NCI-H748 (cell line): ENCODE results near the gene LMAN1L.

ENCODE experiments used
- DNase-seq: peaks from one replicate; lab custom pipeline; 2025; ENCODE audit not compliant: unreplicated experiment; lab: John Stamatoyannopoulos, UW

The LMAN1L gene

GRCh38 chr15:74854453-74855022 lies 41.9 kb downstream of the LMAN1L start:
- DNase-seq: no peak

- no peak for DNase-seq
These were observed 43.2 kb downstream of the LMAN1L start for GRCh38 chr15:74855857-74856256.

- no peak for DNase-seq
These were observed 43.9 kb downstream of the LMAN1L start for GRCh38 chr15:74856537-74856936.

GRCh38 chr15:74857082-74857655 lies 44.5 kb downstream of the LMAN1L start:
- no peak for DNase-seq

GRCh38 chr15:74857671-74858368 lies 45.2 kb downstream of the LMAN1L start:
- DNase-seq: no peak

- DNase-seq: no peak
These were observed 45.7 kb downstream of the LMAN1L start for GRCh38 chr15:74858369-74858740.

GRCh38 chr15:74863239-74864056 lies 50.8 kb downstream of the LMAN1L start:
- no peak for DNase-seq

- DNase-seq: no peak
These were observed 51.7 kb downstream of the LMAN1L start for GRCh38 chr15:74864296-74864695.

- no peak for DNase-seq
These were observed 52.7 kb downstream of the LMAN1L start for GRCh38 chr15:74865316-74865715.

GRCh38 chr15:74866090-74866489 lies 53.5 kb downstream of the LMAN1L start:
- DNase-seq: no peak

GRCh38 chr15:74867466-74868038 lies 54.9 kb downstream of the LMAN1L start:
- DNase-seq: no peak

GRCh38 chr15:74868059-74868458 lies 55.4 kb downstream of the LMAN1L start:
- DNase-seq: no peak

GRCh38 chr15:74869372-74869725 lies 56.7 kb downstream of the LMAN1L start:
- no peak for DNase-seq

GRCh38 chr15:74869726-74870407 lies 57.2 kb downstream of the LMAN1L start:
- no peak for DNase-seq

GRCh38 chr15:74870436-74871215 lies 58.0 kb downstream of the LMAN1L start:
- no peak for DNase-seq

GRCh38 chr15:74872702-74873035 lies 60.0 kb downstream of the LMAN1L start:
- no peak for DNase-seq

GRCh38 chr15:74873036-74873755 lies 60.6 kb downstream of the LMAN1L start, which contains the start of gene SCAMP2:
Gene SCAMP2 (minus strand): TSS chr15:74873365. CDS start chr15:74873255, 110 bp downstream.
- DNase-seq: peak; percentile 94

GRCh38 chr15:74873756-74874424 lies 61.3 kb downstream of the LMAN1L start:
- DNase-seq: peak; percentile 45
